GM19452 (cell line): Measurements from ENCODE around the gene ERG.

Experiments used
- ATAC-seq: cut with Tn5 transposase; IDR thresholded peaks from one replicate; pipeline ENCODE4 v1.9.1; 2021; ENCODE audit not compliant: unreplicated experiment

The ERG gene

DNA sequence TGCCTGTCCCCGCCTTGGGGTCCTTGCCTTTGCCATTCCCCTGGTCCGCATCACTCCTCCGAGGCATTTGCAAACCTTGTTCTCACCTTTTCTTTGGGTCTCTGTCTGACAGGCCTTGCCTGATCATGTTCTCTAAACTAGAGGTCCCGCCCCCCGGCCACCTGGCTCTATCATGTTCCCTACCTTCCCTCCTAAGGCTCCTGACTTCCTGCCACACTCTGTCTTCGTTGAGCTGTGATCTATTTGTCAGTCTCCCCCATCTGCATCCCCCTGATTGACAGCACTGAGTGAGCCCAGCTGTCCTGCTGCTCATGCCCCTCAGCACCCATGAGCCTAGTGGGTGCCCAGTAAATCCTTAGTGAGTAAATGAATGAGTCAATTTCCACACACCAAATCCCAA is 22.8 kb downstream of the ERG start:
- ATAC-seq: no peak

DNA sequence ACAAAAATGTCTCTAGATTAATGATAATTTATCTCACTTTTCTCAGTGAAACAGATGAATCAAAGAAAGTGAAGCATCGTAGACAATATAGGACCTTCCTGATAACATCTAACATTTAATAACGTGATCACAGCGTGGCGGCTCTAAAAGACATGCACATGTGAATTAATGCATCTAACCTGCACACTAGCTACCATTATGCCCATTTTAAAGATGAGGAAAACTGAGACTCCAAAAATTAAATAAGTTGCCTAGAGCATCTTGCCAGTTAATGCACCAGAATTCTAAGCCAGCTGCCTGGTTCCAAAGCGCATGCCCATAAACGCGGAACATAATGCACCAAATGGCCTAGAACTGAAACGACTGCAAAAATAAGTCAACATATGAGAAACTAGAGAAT is 23.5 kb downstream of the ERG start:
- no peak for ATAC-seq

DNA sequence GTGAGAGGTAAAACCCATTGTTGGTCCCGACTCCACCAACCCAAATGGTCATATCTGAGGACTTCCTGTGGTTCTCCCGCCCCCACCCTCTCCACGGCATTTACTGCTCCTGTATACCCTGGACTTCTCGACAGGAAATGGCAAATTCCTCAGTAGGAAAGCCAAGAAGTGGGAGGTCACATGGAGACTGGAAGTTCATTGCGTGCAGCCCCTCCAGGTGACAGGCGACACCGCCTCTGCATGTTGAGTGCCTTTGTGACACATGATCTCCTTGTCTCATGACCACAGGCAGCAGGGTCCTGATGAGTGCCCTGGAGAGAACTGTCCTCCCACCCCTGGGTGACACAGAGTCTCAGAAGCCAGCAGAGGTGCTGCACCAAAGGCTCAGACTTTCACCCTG is 24.2 kb downstream of the ERG start:
- no peak for ATAC-seq

DNA sequence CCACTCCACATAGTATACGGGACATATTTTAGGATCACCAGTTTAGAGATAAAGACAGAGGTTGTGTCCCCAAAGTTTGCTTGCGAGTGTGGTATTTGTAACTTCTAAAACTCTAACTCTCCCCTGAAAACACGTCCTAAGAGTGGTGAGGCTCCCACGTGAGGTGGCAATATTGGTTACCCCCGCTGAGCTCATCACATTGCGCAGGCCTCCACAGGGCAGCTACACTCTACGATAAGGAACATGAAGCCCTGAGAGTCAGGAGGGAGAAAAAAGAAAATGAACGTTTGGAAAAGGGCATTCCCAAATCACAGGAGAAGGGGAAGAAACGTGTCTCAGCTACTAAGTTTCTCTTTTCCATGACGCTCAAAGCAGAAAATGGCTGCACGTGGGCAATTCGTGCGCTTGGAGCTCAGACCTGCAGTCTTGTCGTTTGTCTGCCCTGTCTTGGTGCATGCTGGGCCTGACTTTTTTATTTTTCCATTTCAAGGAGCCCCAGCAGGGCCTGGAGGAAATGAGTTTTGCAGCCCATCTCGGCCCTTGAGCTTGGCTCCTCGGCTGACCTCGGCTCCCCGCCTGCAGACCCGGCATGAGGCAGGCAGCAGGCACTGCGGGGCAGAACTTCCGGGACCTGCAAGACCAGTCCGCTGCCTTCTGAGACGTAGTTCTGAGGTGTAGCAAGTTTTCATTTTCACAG is 25.7 kb downstream of the ERG start:
- ATAC-seq: no peak

DNA sequence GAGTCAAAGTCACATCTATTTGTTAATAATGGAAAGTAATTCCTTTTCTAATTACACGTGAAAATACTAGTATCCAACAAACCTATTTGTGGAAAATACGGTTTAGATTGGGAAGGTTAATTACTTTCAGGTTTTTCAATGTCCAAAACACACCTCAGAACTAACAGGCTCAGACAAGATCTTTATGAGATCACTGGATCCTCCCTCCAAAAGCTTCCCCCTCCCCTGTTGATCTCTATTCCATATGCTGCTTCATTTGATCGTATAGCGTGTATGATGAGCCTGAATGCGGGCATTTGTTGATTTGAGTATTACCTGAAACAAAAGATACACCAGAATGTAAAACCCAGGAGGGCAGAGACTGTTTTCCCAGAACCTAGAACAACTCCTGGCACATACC is 26.5 kb downstream of the ERG start:
- ATAC-seq: no peak

DNA sequence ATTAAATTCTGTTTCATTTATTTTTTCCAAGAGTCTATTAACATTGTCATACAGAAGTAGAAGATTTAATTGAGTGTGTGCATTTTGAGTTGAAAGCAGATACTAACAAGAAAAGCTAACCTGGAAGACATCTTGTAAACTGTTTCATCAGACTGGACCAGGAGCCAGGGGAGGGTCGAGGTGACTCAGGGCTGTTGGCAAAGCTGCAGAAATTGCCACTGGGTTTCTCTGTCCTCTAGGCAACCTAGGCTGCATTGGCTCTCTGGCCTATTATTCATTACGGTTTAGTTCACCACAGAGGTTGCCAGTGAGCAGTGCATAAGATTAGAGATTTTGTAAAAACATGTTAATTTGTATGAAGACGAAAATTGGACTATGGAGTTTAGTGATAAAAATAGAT is 27.5 kb downstream of the ERG start:
- no peak for ATAC-seq

DNA sequence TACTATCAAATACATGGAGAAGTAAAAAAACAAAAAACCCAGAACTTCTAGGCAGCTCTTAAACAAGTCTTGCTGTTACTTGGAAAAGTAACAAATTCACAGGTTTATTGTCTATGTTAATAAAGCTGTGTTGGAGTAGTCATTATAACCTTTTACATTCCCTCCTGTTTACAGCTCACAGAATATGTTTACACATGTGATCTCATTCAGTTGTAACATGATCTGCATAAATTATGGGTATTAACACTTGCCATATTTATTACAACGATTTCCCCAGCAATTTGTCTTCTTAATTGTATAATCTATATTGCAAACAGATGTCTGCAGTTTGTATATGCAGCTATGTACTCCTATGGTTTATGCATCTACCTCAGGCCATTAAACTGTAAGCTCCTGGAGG is 28.6 kb downstream of the ERG start:
- ATAC-seq: no peak

DNA sequence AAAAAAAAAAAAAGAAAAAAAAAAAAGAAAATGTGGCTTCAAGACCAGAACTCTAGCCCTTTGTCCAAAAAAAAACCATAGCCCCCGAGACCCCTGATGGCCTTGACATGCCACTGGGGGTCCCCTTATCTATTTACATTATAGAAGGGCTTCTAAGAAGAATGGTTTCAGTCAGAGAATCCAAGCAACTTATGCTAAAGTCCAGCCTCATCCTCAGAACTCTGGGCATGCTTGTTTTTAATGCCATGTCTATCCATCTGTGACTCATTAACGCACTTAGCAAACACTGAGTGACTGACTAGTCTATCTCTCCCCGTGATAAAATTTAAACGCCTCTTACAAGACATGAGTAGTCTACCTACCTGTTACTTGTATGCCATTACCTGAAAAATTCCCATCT is 29.3 kb downstream of the ERG start:
- ATAC-seq: no peak

DNA sequence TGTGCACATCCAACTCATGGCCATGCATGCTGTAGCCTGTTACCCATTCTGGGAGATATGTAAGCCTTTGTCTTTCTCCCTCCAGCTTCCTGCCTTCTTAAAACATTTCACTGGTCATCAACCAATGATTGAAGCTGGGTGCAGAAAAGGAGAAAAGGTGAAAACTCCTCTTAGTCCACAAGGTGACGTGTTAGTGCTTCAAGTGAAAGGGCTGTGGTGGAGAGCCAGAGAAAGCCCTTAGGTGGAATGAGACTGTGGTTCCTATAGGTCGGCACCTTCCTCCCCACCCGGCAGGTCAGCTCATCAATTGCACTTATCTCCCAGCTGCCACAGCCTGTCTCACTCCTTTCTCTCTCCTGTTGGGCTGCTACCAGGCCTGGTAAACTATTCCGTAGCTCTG is 30.4 kb downstream of the ERG start:
- ATAC-seq: no peak

DNA sequence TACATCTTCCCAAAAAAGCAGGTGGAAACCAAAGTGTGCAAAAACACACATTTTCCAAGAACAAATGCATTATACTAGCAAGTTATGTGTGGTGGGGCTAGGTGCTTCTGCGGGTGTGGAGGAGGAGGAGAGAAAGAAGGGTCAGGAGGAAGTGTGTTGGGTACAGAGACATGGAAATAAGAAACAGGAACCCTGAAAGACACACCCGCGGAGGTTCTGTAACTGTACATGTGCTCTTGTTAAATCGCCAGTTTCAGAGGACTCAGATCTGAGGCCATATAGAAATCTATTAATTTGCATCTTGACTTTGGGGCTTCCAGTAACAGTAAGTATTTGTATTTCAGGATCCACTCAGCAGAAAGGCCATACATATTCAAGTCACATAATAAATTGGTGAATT is 30.9 kb downstream of the ERG start:
- ATAC-seq: no peak

DNA sequence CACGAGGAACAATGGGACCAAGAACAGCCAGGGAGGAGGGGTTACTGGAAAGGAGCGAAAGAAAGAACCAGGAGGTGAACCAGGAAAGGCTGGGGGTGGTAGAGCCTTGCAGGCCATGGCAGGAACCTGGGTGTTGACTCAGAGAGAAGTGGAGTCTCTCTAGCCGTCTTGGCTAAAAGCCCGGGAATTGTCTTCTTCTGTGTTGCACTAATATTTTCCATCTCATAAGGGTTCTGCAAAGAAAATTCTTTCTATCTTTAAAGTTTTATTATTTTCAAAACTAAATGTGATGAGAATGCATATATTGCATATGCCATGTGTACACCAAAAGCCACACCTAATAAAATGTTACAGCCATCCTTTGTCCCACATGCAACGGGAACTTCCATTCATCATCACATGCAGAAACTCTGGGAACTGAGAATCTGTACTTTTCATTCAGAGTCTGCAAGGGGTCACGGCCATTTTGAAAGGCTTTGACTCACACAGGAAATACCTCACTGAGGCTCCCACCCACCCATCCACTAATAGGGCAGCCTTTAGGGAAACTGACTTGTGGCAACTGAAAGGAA is 38.0 kb downstream of the ERG start:
- no peak for ATAC-seq

DNA sequence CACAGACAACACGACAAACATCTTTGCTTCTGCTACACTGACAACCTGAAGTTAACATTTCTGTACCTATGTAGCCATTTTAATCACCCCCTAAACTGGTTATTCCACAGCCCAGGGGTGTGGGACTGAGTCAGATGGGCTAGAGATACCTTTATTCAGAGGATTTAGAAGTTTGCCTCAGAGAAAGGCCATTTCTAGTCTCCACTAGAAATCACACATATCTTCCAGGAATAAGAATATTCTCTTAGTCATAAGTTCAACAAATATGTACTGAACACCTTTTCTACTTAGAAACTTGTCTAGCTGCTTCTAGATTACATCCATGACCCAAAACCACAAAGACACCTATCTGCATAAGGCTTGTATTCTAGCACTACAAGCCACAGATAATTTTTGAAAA is 38.8 kb downstream of the ERG start:
- ATAC-seq: no peak

DNA sequence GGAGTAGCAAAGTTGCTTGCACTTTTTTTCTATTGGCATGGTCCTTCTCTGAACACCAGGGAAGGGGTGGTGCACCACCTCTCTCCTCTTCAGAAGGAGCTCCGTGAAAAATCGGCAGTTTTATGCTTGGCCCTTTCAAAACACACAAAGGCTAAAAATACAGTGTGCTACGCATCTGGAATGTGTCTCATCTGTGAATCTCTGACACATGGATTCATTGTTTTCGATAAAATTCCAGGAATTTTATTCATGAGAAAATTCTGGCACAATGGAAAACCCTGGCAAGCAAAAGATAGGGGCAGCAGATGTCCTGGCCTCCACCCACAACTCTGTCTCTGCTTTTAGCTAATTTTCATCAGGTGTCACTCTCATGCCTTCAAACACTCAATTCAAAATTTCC is 42.9 kb downstream of the ERG start:
- ATAC-seq: no peak

DNA sequence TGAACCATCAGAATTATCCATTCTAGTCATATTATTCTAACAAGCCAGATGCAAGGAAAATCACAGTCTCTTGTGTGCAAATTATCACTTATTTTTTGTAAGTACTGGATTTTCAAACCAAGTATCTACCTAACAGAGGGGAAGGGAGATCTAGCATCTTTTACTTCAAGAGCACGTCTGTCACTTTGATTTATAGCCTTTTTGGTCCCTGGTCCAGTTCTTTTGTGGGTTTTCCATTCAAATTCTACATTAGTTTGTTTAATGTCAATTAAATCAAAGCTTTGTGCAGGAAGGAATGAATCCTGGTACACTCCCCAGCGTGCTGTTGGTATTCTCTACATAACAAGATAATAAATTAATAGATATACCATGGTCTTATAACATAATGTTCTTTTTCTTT is 43.6 kb downstream of the ERG start:
- no peak for ATAC-seq

DNA sequence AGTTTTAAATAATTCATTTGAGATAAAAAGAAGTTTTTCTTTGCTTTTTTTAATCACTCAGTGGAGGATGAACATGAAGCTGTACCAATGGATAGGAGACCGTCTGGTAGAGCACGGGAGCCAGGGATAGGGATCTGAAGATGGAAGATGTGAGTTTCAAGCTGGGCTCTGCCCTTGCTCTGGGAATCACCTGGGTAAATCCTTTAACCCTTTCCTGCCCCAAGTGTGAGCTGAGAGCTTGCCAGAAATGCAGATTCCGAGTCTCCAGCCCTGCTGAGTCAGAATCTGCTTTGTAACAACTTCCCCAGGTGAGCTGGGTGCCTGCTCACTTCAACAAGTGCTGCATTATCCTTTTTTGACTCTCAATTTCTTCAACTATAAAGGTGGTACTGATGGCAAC is 44.1 kb downstream of the ERG start:
- no peak for ATAC-seq

DNA sequence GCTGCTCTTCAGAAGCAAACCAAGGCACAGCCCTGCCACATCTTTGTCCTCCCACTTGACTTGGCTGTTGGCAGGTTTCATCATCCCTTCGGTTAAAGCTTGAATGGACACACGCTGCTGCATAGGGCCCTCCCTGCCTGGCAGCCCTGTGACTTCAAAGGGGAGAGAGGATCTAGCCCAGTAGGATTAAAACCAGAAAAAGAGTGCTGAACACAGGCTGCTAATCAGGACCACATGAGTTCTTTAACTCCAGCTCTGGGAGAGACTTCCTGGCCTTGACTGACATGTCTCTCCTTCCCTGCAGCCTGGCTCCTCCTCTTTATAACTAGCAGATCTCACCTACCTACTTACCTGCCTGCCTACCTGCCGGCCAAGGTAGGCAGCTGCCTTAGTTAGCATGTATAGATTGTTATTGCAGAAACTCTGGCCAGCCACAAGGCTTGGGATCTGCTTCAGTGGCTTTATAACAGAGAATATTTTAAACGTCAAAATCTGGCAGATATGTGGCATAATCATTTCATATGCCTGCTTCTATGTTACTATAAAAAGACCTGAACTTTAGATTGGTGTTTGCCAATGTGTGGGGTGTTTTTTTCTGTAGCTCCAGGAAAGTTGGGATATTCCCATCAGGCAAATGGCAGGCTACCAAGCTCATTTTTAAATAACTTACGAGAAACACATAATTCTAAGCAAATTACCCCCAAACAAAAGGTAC is 49.4 kb downstream of the ERG start:
- ATAC-seq: no peak

DNA sequence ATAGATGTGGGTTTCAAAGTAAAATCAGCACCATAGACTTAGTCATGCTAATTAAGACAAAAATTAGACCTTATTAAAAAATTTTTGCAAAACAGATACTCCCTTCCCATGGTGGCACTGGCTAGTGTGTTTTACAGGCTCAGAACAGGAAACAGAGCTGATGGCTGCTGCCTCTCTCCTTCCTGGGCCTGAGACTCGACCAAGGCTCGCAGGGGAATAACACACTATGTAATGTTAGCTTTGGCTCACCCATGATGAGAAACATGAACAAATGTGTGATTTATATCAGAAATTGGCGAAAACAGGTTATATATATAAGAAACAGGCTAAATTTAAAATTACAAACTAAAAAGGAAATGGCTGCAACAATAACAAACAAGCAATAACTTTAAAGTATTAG is 50.7 kb downstream of the ERG start:
- no peak for ATAC-seq

DNA sequence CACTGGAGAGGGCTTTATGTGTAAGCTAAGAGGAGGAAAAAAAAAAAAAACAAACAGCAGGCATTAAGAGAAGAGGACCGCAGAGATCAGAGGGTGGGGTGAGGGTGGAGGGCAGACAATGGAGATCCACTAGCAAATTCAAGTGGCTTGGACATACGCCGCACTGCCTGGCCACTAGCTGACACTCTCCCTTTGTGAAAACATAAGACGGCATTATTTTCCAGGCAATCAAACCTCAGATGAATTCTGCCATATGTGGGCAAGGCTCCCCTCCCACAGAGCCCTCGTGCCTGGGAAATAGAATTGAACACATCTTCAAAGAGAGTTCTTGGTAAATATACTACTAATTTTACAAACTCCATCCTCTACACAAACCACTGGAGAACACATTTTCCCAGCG is 53.6 kb downstream of the ERG start:
- ATAC-seq: no peak

DNA sequence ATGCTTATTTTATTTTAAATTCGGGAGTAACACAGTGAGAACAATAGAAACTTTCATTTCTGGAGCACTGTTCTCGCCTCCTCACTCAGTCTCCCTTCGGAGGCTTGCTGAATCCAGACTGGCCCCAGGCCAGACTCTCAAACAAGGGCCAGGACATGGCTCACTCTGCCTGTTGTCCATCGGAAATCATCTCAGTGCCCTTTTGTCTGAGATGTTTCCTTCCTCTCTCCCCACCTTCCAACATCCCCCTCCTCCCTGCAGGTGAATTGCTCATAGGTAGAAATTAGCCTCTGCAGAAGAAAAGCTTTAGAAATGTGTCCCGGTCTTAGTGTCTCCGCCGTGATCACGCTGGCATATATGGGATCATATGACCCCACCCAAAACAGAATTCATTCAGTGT is 55.2 kb downstream of the ERG start:
- no peak for ATAC-seq

DNA sequence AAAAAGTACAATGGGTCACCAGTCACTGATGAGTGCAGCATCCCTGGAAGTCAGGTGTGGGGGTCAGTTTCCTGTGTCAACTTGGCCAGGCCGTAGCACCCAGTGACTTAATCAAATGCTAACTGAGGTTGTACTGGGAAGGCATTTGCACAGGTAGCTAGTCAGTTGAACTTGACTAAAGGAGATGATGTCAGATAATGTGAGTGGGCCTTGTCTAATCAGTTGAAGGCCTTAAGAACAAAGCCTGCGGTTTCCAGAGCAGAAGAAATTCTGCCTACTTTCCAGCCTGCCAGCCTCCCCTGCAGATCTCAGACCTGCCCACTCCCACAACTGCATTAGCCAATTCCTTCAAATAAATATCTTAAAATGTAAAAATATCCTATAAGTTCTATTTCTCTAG is 57.1 kb downstream of the ERG start:
- no peak for ATAC-seq

DNA sequence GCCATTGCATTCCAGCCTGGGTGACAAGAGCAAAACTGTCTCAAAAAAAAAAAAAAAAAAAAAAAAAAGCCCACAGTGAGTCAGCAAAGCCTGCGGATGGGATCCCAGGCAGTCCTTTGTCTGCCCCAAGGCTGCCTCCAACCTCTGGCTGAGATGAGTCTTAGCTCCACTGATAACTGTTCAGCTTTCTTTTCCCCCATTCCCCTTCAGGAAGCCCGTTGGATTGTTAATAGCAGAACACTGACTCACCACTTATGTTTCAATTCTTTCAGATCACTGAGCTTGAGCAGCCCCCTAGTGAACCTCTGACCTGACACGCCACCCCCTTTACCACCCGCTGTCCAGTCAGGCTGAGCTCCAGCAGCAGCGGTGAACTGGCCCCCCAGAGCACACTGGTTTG is 57.5 kb downstream of the ERG start:
- no peak for ATAC-seq

DNA sequence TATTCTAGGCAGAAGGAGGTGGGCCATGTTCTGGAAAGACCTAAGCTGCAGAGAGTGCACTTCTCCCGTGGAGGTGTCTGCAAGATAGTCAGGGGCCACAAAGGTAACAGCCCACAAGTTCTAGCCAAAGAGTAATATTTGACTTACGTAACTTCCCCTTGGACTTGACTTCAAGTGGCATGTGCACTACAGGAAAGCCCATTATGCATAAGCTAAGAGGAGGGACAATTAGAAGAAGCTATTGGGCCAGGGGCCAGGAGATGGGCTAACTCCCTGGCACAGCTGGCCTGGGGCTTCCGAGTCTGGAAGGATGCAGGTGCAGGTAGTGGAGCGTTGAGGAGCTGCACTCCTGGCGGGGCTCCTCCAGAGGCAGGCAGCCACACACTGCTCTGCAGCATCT is 58.3 kb downstream of the ERG start:
- ATAC-seq: no peak

DNA sequence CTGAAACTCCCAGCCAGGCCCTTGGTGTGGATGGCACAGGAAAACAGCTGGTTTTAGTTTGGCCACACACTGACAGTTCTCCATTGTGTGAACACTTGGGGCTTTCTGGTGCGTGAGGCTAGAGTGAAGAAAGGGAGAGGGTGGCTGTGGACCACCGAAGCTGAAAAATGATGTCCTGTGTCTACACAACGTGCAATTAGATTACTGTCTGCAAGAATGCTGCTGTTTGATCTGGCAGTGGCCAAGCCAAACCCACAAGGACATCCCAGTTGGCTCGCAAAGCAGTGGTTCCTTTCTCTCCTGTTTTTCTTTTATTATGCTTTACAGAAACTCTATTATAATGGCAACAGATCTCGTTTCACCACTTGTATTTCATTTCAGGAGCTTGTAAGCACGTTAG is 58.9 kb downstream of the ERG start:
- ATAC-seq: no peak
